ENCODE data around the gene KIAA0930. TPM values are rescaled to one million over a fixed set of nuclear protein-coding genes. Genes with fewer than 3 reads are reported as not detected.
A peak's percentile ranks its signal among the peaks of the same experiment; 100 is the strongest.
"Not testable (repeated sequence)": the region's sequence is repeated elsewhere in the genome, so short reads cannot be mapped to it uniquely, and the experiment has no call there.

KIAA0930 gene
- total RNA-seq: 68.7 TPM

DNA sequence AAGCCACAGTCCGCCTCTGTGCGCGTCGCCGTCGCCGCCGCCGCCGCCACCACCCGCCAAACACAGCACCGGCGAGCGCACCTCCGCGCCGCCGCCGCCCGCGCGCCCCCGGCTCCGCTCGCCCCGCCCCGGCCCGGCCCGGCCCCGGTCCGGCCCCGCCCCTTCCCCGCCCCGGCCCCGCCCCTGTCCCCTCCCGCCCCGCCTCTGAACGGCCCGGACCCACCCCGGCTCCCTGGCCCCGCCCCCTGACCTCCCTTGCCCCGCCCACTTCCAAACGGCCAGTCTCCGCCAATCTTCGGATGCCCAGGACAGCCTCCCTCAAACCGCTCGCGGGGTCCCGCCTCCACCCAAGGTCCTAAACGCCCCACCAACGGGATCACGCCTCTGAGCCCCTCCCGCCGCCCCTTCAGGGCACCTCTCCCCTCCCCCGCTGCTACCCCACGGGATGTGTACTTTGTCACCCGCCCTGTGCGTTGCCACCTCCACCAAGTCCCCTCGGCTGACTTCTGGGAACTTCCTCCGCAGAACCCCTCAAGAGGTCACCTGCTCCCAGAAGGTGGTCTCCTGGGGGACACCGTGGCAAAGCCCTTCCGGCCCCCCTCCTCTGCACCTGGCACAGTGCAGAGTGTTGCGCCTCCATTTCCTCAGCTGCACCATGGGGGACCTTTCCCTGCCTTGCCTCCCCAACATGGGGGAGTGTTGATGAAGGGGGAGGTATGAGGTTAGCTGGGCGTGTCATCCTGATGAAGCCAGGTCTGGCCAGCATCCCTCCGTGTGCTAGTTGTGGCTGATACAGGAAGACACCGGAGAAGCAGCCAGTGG, at the start of gene KIAA0930:
KIAA0930 (minus strand) TSS at position 85 of the 822 bp plus-strand sequence. CDS start 191 bp downstream, outside the sequence.
- peak; percentile 59 to 83 (median 77) for DNase-seq (ENCODE audit: low read depth in 2 of 3, low spot score in 2 of 3)

DNA sequence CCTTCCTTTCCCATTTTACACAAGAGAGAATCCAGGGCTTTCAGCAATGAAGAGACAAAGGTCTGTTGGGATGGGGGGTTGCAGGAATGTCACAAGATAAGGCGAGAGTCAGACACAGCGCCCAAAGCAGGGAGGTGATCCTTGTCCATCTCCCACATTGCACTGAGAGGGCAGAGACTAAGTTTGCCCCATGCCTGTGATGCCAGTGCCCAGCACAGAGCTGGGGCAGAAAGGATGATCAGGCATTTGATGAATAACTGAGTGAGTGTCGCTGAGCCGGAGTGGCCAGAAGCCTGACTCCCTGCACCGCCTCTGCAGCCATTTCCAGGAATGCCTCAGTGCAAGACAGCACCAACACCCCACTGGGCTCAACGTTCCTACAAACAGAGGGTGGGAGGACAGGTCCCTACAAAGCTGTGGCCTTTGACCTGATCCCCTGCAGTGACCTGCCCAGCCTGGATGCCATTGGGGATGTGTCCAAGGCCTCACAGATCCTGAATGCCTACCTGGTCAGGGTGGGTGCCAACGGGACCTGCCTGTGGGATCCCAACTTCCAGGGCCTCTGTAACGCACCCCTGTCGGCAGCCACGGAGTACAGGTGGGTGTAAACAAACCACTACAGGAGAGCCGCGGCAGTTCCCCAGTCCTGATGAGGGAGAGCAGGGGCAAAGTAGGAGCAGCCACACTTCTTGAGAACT, 46.3 kb upstream of the KIAA0930 start:
- DNase-seq (ENCODE audit: low read depth in 2 of 3, low spot score in 2 of 3): no peak

DNA sequence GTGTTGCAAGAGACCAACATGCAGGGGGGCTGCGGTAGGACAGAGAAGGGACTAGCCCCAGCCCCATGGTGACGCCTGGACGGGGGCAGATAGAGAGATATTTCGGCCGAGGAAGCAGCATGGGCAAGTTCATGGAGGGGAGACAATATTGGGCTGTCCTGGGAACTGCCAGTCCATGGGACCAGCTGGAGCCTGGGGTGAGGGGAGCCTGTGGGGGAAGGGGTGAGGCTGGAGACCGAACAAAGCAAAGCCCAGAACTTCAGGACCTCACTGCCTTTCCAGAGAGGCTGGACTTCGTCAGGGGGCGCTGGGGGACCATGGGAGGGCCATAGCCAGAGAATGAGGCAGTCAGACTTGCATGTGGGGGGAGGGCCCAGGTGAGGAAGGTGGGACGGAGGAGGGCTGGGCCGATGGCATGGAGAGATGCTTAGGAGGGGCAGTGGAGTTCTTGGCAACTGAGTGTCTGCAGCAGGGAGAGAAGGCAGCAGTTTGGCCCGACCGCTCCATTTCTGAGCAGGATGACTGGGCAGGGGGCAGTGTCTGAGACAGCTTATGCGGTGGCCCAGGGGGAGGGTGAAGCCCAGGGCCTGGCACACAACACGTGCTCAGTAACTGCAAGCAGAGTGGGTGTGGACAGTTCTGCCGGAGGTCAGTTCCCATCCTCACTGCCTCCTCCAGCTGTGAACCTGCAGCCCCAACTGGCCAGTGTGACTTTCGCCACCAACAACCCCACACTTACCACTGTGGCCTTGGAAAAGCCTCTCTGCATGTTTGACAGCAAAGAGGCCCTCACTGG, 44.8 kb upstream of the KIAA0930 start:
- no peak for DNase-seq (ENCODE audit: low read depth in 2 of 3, low spot score in 2 of 3)

DNA sequence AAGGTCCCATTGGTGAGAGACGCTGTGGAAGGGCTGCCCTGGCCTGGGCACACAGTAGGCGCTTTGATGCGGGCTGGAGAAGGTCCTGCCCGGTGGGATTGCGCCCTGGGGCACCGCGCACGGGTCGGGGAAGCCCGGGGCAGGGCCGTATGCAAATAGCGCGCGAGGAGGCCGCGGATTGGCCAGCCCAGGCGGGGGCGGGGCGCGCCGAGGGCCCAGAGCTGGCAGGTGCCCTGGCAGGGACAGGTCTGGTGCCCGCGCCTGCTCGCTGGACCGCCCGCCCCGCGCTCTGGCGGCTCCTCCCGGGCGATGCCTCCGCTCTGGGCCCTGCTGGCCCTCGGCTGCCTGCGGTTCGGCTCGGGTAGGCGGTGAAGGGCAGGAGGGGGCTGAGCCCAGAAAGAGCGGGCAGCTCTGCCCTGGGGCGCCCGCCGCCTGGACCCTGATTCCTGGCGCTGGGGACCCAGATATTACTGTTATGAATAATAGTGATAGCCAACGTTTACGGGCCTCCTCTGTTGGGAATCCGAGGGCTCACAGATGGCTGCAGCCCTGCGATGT, 44.1 kb upstream of the KIAA0930 start, which contains the start of gene UPK3A:
UPK3A (plus strand) TSS at position 245 of the 558 bp plus-strand sequence; CDS start at position 310, 65 bp downstream.
- DNase-seq (ENCODE audit: low read depth in 2 of 3, low spot score in 2 of 3): peak in 2 of 3 donors; percentile 61 to 68

DNA sequence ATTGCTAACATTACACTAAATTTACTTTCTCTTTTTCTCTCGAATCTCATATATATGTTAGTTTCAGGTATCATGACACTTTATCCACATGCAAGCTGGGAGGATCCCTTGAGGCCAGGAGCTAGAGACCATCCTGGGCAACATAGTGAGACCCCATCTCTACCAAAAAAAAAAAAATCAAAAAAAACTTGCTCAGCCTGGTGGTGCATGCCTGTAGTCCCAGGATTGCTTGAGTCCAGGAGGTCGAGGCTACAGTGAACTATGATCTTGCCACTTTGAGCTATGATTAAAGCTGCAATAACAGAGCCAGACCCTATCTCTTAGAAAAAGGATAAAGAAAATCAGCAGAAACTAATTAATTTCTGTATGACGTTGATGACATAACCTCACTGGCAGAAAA, 40.3 kb upstream of the KIAA0930 start:
- no peak for DNase-seq (ENCODE audit: low read depth in 2 of 3, low spot score in 2 of 3)

DNA sequence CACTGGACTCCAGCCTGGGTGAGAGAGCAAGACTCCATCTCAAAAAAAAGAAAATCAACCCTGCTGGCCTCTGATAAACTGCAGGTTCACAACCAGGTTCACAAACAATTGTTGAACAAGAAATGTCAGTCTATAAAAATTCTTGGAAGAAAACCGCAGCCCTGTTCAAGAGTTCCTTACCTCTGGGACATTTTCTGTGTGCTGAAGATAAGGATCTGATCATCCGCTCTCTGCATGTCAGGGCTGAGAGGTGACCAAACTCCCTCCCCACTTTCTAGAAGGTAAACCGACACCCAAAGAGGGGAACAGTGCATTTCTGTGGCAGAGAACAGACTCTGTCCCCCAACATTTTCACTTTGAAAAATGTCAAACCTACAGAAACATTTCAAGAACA, 39.9 kb upstream of the KIAA0930 start:
- no peak for DNase-seq (ENCODE audit: low read depth in 2 of 3, low spot score in 2 of 3)

DNA sequence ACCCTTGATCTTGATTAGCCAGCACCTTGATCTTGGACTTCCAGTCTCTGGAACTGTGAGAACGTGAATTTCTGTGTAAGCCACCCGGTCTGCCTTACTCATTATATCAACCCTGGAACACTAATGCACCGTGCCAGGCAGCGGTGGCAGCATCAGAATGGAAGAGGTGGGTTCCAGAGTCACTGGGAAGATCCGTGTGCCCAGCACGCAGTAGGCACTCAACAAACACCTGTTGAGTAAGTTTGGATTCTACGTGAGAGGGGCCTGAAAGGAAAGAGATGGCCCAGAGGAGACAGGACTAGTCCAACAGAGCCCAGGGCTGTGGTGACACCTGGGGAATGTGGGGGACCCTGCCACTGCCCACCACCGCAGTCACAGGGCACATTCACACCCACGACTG, 37.4 kb upstream of the KIAA0930 start:
- DNase-seq (ENCODE audit: low read depth in 2 of 3, low spot score in 2 of 3): no peak

DNA sequence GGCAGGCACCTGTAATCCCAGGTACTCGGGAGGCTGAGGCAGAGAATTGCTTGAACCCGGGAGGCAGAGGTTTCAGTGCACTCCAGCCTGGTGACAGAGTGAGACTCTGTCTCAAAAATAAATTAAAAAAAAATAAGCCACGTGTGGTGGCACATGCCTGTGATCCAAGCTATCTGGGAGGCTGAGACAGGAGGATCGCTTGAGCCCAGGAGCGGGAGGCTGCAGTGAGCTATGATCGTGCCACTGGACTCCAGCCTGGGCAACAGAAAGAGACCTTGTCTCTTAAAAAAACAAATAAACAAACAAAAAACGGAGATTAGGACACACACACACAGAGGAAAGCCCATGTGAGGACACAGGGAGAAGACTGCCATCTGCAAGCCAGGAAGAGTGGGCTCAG, 37.0 kb upstream of the KIAA0930 start:
- not testable (repeated sequence) for DNase-seq (ENCODE audit: low read depth in 2 of 3, low spot score in 2 of 3)

DNA sequence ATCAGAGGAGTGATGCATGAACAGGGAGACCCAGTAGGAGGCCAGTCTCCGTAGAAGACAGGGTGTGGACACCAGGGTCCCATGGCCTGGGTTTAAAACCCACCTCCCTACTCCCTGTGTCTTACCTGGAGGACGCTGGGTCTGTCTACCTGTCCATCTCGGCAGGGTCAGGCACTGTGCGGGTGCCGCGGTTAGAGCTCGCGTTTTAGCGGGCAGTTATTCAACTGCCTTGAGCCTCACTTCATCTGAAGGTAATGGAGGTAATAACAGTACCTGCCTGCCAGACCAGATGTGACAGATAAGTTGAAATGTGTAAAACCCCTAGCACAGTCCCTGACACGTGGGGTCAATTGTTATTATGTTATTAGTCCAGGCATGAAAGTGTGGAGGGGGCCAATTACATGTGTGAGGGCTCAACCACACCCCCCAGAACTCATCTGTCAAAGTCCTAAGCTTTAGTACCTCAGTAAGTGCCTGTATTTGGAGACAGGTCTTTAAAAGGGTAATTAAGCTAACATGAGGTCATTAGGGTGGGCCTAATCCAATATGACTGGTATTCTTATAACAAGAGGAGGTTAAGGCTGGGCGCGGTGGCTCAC, 35.9 kb upstream of the KIAA0930 start:
- DNase-seq (ENCODE audit: low read depth in 2 of 3, low spot score in 2 of 3): no peak

DNA sequence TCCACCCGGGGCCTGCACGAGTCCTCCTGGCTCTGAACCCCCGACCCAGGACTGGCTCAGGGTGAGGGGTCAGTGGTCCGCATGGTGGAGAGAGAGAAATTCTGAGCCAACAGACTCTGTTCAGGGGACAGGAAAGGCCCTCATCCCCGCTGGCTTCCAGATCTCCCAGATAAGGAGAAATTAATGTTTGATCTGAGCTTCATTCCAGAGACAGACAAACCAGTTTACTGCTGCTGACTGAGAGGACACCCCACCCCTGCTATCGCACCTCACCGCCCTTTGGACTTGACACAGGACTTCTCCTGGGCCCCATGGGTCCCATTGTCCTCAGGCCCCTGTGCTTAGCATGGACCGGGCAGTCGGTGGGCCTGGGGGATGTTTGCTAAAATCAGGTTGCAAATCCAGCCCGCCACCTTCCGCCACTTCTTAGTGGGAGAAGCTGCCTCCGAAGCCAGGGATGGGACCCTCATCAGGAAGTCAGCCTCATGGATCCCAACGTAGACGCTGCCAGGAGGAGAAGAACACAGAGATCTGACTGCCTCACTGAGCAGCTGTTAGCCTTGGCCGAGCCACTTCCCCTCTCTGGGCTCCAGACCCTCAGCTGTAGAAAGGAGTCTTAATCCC, 32.9 kb upstream of the KIAA0930 start:
- no peak for DNase-seq (ENCODE audit: low read depth in 2 of 3, low spot score in 2 of 3)

DNA sequence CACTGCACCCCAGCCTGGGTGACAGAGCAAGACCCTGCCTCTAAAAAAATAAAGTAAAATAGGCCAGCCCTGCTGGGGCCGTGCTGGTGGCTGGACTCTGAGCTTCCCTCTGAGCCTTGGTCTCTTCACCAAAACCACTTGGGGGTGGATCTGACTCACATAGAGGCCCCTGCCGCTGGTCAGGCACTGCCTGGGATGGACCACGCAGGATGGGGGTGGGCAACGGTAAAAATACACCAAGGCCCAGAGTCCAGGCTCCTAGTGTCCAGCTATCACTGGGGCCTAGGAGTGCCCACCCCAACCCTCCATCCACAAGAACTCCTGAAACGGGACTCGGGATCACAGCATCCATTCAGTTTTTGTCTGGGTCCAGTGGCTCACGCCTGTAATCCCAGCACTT, 31.8 kb upstream of the KIAA0930 start:
- no peak for DNase-seq (ENCODE audit: low read depth in 2 of 3, low spot score in 2 of 3)

DNA sequence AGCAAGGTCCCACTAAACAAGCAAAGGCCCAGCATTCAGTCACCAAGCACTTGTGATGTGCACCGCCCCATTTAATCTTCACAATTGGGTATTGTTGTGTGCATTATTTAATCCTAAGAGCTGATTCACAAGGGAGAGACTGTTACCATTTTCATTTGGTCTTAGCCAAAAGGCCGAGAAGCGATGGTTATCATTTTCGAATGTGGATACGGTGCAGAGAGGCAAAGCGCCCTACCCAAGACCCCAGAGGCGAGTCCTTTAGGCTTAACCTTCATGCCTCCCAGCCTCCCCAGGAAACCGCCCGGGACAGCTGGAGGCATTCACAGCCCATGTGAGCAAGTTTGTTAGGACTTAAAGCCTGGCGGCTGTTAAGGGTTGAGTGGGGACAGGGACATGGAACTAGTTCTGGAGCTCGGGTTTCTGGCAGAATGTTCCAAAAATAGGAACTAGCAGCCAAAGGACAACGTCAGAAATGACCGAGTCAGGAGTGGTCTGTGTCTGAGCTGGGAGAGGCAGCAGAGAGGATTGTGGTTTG, 31.0 kb upstream of the KIAA0930 start:
- no peak for DNase-seq (ENCODE audit: low read depth in 2 of 3, low spot score in 2 of 3)

DNA sequence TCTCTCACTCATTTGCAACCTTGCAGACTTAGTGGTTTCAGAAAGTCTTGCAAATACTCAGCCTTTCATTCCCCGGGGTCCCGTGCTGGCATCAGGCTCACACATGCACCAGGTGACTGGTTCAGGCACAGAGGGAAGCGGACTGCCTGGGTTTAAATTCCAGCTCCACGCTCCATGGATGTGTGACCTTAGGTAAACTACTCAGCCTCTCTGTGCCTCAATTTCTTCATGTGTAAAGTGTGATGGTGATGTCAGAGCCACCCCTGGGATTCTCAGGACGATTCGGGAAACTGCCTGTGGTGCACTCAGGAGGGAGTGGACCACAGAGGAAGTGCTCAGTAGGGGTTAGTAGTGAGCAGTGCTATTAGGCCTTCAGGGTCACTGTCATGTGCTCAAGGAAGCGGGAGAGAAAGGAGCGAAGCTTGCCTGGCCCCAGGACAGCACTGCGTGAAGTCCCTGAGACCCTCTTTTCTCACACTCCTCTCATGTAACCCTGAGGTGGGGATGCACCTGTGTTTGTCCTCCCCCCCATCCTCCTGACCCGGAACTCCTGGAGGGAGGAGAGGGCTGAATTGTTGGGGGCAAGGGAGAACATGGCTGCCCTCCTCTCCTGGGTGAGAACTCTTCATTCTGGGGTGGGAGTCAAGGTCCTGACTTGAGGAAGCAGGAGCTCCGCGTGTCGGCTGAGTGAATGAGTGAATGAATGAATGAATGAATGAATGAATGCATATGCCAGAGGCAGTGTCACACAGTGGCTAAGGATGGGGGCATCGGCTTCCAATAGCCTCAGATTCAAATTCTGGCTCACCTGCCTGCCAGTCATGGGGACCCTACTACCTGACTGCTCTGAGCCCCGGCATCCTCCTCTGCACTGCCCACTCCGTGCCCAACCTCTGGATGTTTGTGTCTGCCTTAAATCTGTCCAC, 29.7 kb upstream of the KIAA0930 start:
- DNase-seq (ENCODE audit: low read depth in 2 of 3, low spot score in 2 of 3): no peak

DNA sequence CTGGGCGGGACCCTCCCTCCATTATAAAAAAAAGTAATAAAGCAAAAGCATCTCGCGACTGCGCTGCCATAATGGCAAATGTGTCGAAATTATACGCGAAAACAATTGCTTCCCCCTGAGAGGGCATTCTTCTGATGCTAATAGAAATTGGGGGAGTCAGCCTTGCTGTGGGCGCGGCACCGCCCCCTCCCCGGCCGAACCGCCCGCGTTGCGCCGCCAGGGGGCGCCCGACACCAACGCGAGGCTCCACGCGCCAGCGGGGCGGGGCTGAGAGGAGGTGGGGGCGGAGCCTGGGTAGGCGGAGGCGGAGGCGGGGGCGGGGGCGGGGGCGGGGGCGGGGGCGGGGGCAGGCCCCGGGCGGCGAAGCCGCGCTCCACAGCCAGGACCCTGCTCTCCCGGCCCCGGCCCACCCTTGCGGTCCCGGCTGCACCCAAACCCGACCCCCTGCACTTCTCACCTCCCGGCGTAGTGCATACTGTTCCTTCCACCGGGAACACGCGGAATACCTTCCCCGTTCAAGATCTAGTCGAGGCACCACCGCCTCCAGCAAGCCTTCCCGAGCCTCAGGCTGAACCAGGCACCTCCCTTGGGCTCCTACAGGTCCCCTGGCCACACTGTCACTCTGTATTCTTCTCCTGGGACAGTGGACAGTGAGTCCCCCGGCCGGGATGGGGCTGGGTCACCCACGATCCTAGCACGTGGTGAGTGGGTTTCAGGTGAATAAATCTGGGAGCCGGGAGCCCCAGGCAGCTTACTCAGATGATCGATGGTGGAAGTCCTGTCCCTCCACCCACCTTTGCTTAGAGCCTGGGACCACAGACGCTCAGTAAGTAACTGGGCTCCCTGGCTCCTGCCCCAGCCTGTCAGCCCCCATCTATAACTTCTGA, 28.5 kb upstream of the KIAA0930 start:
- peak; percentile 84 to 93 (median 86) for DNase-seq (ENCODE audit: low read depth in 2 of 3, low spot score in 2 of 3)

DNA sequence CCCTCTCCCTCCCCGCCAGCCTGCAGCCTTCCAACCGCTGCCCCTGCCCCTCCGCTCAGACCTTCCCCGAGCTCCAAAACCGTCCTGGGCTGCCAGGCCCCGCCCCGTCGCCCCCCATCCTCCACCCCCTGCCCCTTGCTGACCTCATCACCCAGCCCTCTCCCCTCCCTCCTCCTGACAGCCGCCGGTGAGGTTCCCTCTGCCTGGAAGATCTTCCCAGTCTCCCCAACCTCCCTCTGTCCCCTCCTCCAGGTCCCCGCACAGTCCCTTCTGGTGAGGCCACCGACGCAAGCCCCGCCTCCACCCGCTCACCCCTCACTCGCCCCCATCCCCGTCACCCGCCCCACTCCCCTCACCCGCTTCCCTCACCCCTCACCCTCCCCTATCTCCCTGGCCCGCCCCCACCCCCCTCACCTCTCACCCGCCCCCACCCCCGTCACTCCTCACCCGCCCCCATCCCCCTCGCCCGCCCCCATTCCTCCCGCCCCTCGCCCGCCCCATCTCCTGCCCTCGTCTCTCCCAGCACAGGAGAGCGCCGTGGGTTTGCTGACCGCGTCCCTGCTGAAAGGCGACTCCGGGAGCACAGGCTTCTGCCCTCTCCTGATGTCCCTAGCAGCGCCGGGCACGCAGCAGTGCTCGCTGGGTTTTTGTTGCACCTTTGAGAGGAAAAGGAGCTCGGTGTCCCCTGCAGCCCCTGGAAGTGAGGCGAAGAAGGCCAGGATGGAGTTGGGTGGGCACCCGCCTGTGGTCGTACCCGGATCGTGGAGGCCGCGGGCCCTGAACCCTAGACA, 27.7 kb upstream of the KIAA0930 start:
- DNase-seq (ENCODE audit: low read depth in 2 of 3, low spot score in 2 of 3): peak in 1 of 3 donors; percentile 33

DNA sequence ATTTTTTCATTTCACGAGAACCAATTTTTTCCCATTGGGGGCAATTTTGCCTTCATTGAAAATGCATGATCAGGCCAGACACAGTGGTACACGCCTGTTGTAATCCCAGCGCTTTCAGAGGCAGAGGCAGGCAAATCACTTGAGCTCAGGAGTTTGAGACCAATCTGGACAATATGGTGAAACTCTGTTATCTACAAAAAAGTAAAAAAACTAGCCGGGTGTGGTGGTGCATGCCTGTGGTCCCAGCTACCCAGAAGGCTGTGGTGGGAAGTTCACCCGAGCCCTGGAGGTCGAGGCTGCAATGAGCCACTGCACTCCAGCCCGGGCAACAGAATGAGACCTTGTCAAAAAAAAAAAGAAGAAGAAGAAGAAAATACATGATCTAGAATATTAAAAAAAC, 24.8 kb upstream of the KIAA0930 start:
- DNase-seq (ENCODE audit: low read depth in 2 of 3, low spot score in 2 of 3): no peak
